Stimulated activated CD4-positive, alpha-beta T cell treated with anti-CD3 and anti-CD28 coated beads, Interleukin-4, amount 100 ng/mL, for 24 hours (primary cell): ENCODE results near the gene C2orf81.
"Not testable (repeated sequence)": the region's sequence is repeated elsewhere in the genome, so short reads cannot be mapped to it uniquely, and the experiment has no call there.

Experiments
- DNase-seq: peaks from one replicate; pipeline ENCODE4 v3.0.0-alpha.2; 2020

Gene C2orf81

DNA sequence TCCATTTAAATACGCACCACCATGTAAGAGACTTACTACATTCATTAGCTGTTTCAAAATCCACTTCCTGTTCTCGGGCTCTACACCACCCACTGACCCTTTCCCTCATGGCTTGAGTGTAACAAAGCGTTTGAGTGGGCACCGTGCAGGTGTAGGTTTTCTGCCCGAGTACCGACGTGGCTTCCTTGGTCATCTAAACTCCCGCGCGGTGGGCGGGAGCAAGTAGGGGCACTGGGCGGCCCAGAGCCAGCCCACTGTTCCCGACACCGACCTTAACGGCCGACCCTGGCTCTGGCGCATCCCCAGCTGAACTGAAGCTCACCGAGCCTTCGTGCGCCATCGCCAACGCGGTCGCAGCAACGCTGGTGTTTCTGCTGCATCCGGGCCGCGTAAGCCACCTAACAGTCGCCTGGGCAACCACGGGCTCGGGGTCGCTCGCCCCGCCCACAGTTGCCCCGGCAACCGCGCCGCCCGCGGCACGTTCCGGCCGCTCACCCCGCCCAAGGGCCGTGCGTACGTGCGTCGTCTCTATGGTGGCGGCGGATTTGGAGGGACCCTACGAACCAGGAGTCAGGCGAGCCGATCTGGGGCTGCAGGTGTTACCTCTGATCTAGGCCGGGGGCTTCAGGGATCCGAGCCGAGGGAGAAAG is at the start of gene C2orf81, which contains the start of gene WDR54:
Gene C2orf81 (minus strand): TSS at position 399 of the 650 bp plus-strand sequence. CDS start 59 bp downstream, at position 340.
Gene WDR54 (plus strand): TSS at position 510 of the 650 bp plus-strand sequence. CDS start 424 bp downstream, outside the sequence.
- DNase-seq = peak; percentile 93

DNA sequence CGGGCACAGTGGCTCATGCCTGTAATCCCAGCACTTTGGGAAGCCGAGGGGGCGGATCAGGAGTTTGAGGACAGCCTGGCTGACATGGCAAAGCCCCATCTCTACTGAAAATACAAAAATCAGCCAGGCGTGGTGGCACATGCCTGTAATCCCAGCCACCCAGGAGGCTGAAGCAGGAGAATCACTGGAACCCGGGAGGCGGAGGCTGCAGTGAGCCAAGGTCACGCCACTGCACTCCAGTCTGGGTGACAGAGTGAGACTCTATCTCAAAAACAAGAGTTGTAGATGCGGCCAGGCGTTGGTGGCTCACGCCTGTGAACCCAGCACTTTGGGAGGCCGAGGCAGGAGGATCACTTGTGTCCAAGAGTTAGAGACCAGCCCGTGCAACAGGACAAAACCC is 49.3 kb upstream of the C2orf81 start:
- DNase-seq = not testable (repeated sequence)

DNA sequence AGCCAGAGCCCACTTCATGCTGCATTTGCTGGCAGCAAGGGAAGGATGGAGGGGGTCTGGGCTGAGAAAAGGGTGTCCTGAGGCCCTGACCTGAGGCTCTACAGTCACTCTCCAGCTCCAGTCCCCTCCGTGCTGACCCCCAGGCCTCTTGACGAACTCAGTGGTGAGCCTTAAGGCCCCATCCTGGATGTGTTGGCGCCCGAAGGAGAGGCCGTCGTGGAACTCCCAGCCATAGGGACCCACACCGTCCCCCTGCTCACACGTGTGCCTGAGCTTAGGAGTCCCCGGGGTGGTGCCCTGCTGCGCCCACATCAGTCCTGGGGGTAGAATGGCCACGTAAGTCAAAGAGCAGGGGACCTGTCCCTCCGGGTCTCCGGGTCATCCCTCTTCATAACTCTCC is 43.0 kb upstream of the C2orf81 start:
- no peak for DNase-seq

DNA sequence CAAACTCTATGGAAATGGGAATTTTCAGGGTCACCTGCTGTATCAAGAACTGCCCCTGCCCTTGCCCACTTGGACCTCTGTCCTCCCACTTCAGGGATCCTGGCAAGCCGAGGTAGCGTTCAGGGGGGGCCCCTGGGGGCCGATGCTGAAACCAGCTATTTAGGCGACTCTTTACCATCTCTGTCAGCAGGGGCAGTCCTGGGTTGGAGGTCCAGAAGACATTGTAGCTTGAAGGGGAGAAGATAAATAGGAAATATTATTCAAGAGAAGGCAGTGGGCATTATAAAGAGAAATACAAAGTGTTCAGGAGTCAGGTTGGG is 41.3 kb upstream of the C2orf81 start:
- DNase-seq = no peak

DNA sequence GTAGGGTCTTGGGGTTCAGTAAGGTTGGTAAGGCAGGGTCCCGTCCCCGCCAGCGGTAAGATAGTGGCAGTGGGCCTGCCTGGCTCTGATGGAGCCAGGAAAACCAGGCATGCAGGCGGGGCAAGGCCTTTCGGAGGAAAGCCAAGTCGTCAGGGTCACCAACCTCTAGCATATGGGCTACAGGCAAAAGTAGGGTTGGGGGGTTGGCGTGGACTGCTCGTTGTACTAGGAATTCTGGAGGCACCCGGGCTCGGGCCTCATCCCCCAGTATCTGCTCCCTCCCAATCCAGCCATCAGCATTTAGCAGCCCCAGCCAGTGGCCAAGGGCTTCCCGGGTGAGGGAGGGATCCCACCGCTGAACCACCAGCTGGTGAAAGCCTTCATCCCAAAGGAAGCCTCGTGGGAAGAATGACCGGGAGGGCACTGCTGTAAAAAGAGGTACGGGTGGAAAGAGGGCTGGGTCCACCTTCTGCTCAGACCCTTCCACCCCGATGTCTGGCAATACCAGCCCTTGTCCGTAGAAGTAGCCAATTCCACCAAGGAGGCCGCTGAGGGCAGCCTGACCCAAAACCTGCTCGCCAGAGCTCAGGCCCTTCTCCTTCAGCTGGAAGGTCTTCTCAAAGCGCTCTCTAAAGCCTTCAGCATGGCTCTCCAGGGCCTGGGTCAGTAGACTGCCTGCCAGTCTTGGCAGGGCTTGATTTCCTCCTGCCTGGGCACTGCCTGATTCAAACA is 40.8 kb upstream of the C2orf81 start:
- DNase-seq = no peak

DNA sequence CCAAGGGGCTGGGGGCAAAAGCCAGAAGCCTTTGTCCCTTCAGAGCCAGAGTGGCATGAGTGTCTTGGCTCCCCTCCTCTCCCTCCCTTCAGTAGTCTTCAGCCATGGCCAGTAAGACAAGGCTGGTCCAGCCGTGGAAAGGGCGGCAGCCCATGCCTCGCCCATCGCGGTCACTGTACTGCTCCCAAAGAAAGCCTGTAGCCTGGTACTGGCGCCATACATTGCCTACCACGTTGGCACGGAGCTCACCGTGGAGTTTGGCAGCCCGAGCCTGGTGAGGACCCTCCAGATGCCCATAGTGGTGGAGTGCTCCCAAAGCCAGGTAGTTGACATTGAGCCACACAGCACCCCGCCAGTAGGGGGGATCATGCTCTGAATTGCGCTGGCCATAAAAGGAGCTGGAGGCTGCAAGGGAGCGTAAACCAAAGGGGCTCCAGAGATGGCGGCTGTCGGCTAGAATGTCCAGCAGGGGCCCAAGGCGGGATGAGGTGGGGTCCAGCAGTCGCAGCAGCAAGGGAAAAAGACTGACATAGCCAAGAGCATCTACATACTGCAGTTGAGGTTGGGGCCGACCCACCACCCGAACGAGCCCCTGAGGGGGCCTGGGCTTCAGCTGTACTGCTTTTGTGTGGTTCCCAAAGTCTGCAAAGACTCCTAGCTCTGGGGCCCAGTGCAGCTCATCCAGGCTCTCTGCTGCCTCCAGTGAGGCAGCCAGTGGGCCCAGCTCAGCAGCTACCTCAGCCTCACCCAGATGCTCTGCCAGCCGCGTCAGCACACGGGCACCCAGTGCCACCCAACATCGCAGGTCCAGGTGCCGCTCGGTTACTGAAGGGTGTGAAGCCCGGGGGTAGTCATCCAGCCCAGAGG is 40.0 kb upstream of the C2orf81 start:
- DNase-seq = no peak

DNA sequence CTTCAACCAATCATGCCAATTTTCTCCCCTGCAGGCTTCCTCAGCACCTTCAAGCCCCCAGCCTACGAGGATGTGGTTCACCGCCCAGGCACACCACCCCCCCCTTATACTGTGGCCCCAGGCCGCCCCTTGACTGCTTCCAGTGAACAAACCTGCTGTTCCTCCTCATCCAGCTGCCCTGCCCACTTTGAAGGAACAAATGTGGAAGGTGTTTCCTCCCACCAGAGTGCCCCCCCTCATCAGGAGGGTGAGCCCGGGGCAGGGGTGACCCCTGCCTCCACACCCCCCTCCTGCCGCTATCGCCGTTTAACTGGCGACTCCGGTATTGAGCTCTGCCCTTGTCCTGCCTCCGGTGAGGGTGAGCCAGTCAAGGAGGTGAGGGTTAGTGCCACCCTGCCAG is 38.8 kb upstream of the C2orf81 start:
- DNase-seq = not testable (repeated sequence)

DNA sequence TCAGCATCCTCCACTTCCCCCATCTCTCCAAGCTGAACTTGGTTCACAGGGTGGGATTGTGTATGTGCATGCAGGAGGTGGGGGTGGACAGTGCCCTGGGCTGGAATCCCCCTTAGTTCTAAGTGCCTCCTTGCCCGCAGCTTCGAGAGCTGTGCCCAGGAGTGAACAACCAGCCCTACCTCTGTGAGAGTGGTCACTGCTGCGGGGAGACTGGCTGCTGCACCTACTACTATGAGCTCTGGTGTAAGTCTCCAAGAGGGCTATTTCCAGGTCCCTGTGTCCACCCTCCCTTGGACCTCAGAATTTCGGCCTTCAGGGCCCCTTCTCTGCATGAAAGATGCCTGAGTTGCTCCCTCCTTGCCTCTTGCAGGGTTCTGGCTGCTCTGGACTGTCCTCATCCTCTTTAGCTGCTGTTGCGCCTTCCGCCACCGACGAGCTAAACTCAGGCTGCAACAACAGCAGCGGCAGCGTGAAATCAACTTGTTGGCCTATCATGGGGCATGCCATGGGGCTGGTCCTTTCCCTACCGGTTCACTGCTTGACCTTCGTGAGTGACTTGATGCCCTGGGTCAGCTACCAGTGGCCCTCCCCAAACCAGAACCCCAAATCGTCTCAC is 38.2 kb upstream of the C2orf81 start:
- not testable (repeated sequence) for DNase-seq

DNA sequence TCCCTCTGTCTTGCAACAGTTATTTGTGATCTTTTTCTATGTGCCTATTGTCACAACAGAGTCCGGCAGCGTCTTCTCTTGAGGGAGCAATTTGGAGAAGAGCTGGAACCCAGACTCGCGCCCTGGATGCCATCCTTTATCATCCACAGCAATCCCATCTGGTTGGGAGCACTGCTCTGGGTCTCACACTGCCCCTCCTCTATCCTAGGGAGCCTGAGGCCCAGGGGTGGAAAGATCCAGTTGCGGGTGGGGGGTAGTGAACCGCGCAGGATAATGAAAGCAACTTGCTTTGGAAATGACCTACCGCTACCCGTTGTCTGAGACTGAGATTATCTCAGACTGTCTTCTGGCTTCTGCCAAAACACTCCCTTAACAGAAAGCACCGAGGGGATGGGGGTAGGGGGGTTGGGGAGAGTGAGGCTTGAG is 37.5 kb upstream of the C2orf81 start:
- no peak for DNase-seq

DNA sequence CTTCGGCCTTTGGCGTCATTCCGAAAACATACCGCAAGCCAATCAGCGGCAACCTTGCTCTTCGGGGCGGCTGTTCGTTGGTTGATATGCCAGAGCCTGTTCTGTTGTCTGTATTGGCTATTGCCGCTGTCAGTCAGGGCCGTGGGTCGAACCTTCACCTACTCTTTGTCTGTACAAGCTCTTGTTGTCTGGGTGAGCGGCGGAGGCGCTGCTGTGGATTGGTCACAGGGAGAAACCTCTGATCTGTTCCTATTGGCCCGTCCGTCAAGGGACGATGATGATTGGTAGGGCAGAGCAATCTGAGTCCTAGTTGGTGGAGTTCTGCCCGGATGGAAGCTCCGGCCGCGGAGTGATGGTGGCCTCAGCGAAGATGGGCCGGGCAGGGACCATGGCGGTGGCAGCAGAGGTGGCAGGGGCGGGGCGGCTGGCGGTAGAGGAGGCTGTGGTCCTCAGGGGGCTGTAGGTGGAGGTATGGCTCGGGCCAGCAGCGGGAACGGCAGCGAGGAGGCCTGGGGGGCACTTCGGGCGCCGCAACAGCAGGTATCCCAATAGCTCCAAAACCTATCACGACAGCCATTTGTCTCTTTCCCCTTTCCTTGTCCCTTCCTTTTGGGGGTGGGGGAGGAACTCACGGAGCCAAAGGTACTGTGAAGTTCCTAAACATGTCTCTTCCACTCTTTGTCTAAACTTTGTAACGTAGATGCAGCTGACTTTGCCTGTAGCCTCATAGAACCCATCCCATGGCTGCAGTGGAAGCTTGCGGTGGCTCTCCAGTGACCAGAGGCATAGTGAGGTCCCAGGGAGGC is 36.9 kb upstream of the C2orf81 start, which contains the start of gene WBP1:
Gene WBP1 (plus strand): TSS at position 307 of the 806 bp plus-strand sequence. CDS start 165 bp downstream, at position 472.
- DNase-seq = peak; percentile 100

DNA sequence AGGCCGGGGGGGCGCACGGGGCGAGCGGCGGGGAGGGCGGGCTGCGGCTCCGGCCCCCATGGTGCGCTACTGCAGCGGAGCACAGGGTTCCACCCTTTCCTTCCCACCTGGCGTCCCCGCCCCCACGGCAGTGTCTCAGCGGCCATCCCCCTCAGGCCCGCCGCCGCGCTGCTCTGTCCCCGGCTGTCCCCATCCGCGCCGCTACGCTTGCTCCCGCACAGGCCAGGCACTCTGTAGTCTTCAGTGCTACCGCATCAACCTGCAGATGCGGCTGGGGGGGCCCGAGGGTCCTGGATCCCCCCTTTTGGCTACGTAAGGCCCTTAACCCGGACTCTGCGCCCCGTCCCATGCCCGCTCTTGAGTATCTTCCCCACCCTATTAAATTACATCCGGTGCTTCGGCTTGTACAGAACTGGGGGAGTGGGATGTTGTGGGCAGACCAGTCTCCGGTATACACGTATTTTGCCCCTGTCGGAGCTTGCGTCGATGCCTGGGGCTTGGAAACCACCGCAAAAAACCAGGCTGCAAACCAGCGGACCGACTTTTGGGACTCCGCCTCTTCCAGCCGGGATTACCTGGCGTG is 36.2 kb upstream of the C2orf81 start:
- DNase-seq = peak; percentile 82

DNA sequence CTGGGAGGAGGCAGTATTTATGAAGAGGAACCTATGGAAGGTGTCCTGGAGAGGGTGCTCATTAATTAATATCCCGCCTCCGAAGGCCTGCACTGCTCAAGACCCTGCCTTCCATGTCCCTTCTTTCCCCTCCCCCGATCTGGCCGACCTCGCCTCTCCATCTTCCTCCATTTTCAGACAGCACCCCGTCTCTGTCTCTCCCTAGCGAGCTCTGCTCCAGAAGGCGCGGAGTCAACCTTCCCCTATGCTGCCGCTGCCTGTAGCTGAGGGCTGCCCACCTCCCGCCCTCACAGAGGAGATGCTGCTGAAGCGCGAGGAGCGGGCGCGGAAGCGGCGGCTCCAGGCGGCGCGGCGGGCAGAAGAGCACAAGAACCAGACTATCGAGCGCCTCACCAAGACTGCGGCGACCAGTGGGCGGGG is 35.7 kb upstream of the C2orf81 start:
- DNase-seq = no peak

DNA sequence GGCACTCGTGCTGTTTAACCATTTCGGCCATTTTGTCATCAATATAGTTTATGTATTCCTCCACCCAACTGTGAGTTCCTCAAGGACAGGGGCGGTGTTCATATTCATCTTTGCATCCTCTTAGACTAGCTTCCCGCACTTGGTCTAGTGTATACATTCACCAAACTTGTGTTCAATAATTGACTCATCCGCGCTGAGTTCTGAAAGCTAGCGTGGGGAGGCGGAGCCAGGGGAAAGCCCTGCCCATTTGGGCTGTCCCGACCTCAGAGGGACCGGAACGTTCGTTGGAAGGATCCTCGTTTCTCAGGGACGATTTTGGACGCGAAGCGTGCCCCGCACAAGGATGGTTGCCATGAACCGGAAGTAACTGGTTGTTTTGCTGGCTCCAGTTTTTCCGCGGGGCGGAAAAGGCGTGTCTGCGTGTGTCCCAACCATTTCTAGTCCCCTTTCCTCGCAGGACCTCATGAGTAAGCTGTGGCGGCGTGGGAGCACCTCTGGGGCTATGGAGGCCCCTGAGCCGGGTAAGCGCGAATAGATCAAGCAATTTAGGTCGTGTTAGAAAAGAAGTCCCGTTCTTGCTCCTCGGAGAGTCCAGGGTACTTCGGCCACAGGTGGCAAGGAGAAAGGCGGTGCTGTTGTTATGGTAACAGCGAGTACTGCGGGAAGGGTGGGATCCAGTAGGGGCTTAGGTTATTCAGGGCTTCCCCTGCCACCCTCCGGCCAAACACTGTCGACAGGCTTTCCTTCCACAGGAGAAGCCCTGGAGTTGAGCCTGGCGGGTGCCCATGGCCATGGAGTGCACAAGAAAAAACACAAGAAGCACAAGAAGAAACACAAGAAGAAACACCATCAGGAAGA is 33.5 kb upstream of the C2orf81 start, which contains the start of gene INO80B:
Gene INO80B (plus strand): TSS at position 434 of the 858 bp plus-strand sequence. CDS start 30 bp downstream, at position 464.
- peak; percentile 98 for DNase-seq

DNA sequence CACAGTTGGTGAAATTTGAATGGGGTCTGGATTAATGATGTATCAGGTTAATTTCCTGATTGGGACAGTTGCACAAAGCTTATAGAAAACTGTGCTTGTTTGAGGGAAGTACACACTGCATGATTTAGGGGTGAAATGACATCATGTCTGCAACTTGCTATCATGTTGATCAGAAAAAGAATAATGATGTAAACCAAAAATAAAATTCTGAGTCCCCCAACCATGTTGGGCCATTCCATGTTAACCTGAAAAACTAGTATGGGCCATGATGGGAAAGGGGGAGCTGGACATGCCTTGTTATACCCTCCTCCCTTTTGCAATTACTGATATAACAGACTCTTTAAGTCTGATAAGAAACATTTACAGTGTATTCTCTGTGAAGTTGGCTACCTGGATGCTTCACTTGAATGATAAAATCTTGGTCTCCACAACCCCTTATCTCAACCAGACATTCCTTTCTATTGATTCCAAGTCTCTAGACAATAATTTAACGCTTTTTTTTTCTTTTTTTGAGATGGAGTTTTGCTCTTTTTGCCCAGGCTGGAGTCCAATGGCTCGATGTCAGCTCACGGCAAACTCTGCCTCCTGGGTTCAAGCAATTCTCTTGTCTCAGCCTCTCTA is 29.3 kb upstream of the C2orf81 start:
- DNase-seq = no peak

DNA sequence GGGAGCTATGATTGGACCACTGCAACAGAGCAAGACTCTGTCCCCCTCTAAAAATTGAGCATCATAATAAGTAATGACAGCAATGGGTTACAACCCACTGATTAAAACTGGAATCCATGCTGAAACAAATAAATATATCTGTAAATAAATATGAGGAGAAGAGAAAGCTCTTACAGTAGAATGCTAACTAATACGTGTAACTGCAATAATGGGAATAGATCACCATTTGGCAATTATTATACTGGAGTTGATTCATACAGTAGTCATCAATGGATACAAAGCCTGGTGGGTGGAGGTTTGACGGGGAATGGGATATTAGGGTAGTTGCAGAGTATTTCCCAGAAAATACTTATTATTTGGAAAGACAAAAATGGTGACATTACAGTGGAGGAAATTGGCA is 27.4 kb upstream of the C2orf81 start:
- no peak for DNase-seq

DNA sequence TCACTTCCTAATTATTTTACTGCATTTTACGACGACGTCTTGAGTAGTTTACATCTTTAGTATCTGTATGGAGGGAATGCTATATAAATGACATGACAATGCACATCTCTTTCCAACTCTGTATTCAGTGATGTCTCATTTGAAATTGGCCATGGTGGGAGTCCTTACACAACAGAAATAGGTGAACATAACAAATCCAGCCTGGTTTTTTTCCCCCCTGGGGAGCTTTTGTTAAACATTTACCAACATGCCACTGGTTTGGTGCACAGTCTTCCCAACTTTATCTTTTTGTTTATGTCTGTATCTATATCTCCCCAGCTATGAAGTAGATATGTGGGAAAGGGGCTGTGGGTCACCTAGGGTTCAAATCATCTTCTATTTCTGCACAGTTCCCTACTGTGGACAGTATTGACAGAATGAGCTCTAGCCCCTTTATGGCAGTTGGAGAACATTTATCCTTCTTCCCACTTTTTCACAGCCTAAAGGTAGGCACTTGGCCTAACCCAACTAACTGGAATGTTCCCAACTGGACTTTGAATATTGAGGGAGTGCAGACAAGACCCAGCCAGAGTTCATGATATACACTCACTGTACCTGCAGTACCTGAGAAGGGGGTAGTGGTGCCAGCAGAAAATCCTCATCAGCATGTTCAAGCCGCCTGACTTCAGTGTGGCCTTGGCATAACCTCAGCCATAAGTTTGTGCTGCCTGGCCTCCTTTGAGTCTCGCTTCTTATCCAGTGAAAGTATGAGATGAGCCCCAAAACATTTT is 26.0 kb upstream of the C2orf81 start:
- DNase-seq = no peak

DNA sequence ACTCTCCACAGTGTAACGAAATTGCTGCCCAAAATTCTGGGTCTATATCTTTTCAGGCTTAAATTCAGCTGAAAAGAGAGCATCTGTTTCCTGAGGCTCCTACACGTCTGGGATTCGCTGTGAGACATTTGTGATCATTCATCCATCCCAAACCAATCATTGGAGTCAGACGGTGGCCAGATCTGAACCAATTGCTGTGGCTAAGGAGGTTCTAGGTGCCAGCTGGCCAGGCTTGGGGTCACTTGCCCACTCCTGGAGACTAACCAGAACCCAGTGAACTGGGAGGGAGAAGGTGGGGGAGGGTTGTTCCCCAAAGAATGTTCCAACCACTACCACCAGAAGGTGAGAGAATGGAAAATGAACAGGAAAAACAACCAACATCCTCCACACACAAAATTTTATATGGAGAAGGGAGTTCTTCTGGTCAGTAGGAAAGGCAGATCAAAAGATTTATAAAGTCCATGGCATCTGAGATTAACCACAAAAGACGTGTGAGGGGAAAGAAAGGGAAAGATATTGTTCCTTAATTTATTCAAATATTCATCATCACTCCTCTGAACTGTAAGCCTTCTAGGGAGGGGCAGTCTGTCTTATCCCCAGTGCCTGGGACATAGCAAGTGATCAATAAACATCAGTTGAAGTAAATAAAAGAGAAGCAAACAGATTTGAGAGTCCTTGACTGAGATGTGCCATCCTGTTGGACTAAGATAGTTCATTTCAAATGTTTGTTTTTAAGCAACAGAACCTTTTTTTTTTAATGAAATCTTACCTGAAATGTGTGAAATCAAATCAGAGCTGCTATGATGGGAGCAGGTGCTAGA is 23.3 kb upstream of the C2orf81 start:
- DNase-seq = no peak
